ENCODE data around the gene ITGB7.
"Not testable (repeated sequence)": the region's sequence is repeated elsewhere in the genome, so short reads cannot be mapped to it uniquely, and the experiment has no call there.

The ITGB7 gene

DNA sequence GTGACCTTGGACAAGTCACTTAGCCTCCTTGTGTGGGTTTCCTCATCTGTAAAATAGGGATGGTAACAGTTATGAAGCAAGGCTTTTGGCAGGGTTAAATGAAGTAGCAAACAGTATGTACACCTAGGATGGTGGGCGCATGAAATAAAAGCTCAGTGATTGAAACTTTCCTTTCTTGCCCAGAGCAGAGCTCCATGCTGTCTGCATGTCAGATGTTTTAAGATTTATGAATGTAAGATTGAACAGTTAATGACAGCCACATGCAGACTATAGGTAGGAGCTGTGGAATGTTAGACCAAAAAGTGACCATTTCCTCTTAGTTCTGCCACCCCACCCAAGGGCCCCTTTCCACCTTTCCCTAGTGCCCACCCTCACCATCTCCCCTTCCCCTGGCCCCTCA lies 12.1 kb downstream of the ITGB7 start:
- DNase-seq, result no peak

DNA sequence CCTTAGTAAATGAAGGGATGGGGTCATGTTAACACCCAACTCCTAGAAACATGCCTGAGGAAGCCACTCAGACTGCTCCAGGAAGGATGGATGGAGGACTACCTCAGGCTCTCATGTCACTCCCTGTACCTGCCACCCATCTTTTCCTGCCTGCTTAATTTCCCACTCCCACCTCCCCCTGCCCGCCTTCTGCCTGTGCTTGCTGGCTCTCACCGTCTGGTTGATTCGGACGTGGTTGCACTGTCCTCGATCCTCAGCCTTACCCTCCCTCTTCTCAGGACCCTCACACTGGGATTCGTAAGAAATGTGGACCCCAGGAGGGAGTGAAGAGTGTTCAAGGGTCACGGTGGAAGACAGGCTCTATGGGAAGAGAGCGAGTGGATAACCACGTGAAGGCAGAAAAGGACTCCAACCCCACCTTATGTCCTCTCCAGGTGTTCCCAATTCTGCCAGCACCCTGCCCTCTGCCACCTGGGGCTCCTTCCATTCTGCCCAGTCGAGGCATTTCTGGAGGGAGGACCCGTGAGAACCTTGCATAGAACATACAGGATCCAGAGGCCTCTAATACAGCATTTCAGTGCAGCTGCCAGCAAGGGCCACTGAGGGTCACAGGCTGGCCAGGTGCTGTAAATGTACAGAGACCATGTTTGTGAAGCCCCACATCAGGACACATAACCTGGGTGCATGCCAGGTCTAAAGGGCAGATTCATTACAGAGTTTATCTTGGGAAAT lies 12.9 kb downstream of the ITGB7 start:
- no peak for DNase-seq

DNA sequence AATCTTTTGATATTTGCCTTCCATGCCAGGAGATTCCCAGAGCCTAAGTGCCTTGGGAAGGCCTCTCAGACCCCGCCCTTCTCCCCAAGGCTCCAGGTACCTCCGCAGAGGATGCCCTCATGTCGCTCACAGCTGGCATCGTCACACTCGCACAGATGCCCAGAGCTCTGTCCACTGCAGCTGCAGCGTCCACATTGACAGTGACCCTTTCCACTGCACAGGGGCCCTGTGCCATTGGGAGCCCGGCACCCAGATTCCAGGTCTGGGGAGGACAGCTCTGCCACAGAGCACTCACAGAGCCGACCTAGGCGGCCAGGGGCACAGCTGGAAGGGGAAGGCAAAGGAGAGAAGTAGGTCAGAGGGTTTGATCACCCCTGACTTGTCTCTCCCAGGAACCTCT lies 14.0 kb downstream of the ITGB7 start:
- DNase-seq, result no peak

DNA sequence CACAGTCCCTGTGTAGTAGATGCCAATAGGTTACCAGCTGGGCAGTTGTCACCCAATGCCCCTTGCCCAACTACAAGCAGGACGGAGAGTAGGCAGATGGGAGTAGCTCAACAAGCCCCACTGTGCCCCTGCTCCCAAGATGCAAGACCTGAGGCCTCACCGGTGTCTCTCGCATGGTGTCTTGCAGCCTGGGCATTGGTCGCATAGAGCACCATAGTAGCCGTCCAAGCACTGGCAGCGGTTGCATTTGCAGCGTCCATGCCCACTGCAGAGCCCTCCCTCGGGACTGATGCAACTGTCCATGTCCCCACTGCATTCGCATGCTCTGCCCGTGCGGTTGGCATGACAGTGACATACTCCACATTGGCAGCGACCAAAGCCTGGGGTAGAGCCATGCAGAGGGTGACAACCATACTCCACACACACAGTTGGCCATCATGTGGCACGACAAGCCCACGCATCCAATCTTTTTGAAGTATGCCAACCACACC lies 14.5 kb downstream of the ITGB7 start:
- no peak for DNase-seq

DNA sequence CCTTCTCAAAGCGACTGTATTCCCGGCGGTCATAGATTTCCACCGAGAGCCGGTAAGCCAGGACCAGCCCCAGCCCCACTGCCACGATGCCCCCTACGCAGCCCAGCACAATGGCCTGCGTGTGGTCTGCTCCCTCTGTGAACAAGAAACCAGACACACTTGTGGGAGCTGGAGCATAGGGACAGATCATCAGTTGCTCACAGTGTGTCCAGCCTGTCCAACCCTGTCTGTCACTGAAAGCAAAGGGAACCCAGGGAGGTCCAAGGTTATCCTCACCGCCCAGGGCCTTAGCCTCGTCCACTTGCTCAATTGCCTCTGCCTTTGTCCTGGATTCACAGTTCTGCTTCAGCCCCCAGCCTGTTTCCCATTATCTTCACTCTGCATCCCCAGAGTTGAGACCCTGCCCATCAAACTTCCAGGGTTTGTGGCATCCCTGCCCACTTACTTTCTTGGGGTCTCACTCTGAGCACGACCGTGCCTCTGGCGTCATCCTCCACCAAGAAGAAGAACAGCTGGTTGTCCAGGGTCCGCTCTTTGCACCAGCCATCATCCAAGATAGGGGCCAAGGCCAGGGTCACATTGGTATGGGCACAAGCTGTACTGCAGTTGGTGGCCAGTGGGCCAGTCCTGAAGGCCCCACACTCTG lies 15.0 kb downstream of the ITGB7 start:
- no peak for DNase-seq

DNA sequence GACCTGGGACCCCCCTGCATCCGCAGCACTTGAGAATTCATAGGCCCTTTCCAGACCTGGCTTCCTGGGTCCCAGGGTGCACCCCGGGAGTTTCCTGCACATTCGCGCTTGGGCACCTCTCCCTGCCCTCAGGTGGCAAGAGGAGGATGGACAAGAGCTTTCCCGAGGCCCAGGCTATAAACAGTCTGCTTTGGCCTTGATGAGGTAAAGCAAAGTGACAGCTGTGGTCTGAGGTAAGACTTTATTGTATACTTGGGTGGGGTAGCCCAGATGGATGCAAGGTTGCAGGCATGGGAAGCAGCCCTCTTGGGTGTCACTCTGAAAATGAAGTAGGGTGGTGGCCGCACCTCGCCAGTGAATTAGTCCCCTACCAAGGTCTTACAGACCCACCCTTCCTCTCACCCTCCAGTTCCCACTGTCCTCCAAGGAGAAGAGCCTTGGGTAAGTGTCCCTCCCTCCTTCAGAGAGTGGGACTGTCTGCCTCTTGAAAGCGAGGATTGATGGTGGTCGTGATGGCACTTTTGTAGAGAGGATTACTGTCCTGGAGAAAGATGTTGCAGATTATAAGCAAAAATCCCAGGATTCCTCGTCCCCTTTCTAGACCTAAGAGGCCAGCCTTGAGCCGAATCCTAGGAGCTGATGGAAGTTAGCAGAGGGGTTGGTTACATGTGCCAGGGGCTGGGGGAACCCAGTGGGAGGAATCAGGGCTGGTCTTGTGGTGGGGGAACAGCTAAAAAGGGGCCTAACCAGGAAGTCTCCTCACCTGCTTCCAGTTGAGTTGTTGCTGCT lies 15.8 kb downstream of the ITGB7 start:
- no peak for DNase-seq

DNA sequence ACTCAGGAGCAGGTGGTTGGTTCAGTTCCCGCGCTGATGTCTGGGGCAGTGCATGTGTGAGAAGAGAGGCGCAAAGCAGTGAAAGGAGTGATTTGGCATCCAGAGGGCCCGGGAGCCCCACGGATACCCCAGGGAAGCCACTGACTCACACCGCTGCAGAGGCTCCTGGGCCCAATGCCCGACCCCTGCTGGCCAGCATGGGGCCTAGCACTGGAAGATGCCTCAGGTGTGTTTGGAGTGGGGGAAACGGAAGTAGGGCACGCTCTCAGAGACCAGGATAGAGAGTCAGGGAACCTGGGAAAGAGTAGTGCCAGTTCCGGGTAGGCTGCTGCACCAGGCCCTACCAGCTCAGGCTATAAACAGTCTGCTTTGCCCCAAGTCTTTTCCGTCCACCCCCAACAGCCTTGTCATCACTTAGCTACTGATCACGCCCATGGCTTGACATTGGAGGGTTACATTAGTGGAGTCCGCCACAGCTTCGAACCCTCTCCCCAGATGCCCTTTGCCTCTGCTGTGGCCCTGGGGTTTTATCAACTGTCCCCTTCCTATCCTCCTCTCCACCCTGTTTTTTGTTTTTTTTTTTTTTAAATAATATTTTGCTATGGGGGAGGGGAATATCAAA lies 16.8 kb downstream of the ITGB7 start:
- peak; percentile 29 for DNase-seq

DNA sequence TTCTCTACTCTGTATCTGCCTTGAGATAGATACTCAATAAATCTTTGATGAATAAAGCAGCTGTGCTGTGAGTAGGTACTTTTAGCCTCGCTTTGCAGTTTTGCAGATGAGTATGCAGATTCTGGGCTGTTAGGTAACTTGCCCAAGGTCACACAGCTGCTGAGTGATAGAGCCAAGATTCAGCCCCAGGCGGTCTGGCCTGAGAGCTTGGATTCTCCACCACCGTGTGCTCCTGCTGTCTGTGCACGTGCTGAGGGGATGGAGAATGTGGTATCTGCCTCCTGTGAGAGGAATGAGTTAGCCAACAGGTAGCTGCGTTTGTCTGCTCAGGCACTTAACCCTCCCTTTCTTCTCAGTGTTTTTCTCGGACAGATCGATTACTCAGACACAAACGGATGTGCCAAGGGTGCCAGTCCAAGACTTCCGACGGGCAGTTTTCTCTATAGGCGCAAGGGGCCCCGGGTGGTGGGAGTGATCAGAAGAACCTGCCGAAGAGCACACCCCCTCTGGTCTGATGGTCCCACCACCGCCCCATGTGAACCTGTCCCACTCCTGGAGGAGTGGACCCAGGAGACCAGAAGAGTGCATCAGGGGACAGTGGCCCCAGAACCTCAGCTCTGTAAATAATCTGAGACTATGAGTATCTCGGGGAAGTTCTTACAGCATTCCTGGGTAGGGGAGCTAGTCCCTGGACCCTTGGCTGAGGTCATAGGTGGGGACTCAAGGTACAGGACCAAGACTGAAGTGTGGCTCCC lies 19.7 kb downstream of the ITGB7 start:
- no peak for DNase-seq

DNA sequence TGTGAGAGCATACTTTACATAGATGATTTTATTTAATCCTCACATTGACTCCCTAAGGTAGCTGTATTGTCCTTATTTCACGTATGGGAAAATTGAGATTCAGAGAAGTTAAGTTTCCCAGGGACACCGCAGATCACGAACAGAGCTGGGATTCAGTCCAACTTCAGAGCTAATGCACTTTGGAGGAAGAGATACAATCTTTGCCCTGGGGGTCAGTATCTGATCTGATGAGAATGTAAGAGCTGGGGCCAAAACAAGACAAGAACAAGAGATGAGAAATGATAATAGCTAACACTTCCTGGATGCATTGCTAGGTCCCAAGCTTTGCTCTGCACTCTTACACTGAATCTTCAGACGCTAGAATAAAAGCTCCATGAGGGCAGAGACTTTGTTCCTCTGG lies 20.3 kb downstream of the ITGB7 start:
- DNase-seq, result no peak

DNA sequence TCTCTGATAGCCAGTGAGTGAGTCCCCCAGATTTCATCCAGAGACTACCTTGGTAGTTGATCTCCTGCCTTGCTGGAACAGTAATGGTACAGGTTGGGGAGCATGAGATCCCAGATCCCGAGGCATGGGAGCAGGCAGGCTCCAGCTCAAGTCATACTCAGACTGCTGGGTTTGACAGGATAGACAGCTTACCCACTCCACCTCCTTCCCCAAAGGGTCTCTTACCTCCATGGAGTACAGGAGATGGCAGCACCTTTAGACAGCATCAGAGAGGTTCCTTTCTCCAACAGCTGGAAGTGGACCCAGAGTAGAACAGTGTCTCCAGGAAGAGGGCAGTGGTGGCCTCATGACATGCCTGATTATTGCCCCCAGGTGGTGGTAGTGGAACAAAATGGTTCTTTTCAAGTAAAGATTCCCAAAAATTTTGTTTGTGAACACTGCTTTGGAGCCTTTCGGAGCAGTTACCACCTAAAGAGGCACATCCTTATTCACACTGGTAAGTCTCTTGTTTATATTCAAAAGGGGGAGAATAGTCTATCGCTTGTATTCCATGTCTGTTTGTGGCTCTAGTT lies 21.4 kb downstream of the ITGB7 start:
- DNase-seq, result no peak

DNA sequence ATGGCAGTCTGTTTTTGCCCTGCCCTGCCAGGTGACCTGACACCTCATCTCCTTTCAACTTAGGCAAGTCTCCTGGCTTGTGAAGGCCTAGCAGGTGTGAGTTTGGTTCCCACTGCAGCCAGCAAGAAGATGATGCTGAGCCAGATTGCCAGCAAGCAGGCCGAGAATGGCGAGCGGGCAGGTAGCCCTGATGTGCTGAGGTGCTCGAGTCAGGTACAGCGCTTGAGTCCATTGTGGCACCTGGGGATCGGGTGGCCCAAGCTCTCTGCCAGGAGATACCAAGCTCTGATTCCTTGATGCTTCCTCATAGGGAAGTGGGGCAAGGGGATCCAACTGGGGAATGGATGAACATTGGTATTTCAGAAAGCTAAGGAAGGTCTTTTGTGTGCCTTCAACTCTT lies 22.2 kb downstream of the ITGB7 start:
- no peak for DNase-seq

DNA sequence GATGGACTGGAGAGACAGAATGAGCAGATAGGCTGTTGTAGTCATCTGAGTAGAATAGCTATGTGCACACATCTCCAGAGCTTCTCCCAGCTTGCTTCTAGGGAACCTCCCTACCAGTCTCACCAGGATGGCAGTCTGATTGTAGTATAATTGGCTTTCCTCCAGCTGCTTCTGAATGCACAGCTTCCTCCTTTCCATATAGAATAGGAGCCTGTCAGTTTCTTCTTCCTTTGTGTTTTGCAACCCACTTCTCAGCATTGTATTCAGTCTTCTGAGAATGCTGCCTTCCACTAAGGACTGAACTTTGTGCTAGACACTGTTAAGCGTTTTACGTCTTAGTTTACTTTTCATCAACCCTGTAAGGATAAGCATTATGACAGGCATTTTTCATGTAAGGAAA lies 24.1 kb downstream of the ITGB7 start:
- no peak for DNase-seq

DNA sequence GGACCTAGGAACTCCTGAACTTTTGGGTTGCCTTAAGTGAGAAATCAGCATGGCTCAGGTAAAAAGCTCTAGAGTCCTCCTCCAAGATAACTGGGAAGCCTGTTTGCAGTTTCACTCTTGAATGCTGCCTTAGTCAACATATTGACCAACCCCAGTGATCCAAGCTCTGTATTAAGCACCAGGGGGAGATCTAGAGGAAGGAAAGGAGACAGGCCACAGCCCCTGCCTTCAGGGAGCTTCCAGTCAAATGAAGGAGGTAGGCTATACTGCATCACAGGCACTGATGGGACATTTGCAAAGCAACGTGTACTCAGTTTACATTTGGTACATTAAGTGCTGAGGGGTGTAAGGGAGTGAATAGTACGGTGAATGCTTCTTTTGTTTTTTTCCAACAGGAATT lies 25.1 kb downstream of the ITGB7 start:
- DNase-seq, result no peak

DNA sequence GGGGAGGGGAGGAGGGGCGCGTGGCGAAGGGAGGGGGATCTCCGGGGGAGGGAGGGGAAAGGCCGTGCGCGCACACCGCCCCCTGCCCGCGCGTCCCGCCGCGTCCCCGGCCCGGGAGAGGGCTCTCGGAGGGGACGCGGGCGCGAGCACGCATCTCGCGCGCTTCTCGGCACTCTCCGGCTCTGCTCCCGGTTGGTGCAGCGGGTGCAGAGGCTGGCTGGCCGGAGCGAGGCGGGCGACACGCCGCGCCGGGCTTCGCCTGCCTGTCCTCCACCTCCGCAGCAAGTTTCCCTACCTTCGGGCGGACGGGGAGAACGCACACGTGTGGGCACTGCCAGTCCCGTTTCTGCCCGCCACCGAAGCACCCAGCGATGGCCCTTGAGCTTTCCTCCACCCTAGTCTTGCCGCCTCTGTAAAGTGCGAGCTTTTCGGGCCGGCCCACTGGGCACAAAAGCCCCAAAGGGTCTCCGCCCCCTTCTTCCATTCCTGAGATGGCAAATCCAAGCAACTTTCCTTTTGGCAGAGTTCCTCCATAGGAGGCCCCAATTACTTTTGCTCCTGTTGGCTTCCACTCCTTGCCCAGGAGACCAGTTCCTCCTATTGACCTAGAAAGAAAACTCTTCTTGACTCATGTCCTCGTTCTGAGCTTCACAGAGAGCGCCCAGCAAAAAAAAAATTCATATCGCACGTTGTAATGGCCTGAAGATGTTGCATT lies 26.0 kb downstream of the ITGB7 start:
- DNase-seq, result peak; percentile 60

DNA sequence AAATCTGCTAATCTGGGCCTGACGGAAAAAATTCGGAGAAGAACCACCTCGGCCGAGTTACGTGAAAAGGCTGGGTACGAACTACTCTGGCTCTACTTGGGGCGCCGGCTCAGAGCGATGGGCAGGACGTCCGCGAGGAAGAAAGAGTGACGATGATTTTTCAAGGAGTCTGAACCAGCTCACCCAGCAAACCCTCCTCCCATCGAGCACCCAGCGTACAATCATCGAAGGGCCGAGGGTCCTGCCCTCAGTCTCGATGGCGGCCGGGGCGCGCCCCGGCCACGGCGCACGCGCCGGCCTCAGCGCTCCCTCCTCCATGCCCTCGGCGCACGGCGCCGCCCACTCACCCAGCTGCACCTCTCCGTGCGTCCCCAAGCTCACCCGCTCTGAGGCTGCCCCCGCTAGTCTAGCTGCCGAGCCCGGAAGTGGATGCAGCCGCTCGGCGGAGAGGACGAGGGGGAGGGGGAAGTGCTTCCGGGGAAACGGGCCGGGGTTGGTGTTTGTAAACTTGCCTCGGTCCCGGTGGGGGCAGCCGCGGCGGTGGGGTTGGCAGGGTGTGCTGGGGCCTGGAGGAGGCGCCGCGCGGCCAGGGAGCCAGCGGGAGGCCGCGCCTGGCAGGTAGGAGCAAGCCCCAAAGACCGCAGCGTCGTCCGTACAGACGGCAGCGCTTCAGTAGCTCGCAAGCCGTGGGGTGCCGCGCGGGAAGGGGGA lies 26.7 kb downstream of the ITGB7 start, which contains the start of the genes CSAD and ZNF740:
Gene CSAD (minus strand): TSS at position 706 of the 711 bp plus-strand sequence. CDS start 7,455 bp downstream, outside the sequence.
Gene ZNF740 (plus strand): TSS at position 503 of the 711 bp plus-strand sequence. CDS start 1,262 bp downstream, outside the sequence.
- DNase-seq, result peak; percentile 94

DNA sequence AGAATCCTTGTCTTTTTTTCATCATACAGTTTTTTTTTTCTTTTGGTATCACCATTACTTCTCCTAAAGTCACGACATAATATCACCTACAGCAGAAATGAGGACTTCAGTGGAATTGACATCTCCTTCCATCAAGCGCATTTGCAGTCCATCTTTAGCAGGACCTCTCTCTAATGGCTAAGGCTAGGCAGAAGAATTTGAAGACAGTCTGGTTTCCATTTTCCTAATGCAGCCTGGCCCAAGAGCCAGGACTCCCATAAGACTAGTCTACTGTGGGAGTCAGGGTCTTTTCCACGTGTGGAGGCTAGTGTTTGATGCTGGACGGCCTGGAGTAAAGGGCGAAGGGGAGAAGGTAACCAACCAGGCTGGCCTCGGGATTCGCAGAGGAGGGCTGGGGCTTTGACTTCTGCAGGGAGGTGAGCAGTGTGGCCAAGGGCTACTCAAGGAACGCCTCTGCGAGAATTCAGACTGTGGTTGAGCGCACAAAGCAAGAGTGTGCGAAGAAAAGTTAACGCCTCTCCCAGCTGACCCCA lies 27.3 kb downstream of the ITGB7 start:
- no peak for DNase-seq

DNA sequence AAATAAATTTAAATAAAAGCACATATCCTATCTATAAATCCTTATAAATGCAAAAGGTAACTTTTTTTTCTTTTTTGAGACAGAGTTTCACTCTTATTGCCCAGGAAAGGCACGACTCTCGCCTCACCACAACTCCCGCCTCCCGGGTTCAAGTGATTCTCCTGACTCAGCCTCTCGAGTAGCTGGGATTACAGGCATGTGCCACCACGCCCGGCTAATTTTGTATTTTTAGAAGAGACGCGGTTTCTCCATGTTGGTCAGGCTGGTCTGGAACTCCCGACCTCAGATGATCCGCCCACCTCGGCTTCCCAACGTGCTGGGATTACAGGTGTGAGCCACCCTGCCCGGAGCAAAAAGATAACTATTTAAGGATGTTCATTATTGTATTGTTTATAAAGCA lies 28.2 kb downstream of the ITGB7 start:
- DNase-seq, result not testable (repeated sequence)

DNA sequence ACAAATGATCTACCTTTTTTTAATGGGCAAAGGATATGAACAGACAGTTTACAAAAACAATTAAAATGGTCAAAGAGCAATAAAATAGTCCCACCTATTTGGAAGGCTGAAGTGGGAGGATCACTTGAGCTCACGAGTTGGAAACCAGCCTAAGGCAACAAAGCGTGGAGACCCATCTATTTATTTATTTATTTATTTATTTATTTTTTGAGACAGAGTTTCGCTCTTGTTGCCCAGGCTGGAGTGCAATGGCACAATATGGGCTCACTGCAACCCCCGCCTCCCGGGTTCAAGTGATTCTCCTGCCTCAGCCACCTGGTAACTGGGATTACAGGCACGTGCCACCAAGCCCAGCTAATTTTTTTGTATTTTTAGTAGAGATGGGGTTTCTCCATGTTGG lies 29.6 kb downstream of the ITGB7 start:
- not testable (repeated sequence) for DNase-seq

DNA sequence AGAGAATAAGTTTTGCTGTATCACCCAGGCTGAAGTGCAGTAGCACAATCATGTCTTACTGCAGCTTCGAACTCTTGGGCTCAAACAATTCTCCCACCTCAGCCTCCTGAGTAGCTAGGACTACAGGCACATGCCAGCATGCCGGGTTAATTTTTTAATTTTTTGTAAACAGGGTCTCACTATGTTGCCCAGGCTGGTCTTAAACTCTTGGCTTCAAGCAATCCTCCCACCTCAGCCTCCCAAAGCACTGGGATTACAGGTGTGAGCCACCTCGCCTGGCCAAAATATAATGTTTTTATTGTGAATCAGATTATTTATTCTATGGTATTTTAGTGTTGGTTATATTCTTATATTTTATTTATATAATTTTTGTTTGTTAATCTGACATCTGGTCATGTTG lies 30.3 kb downstream of the ITGB7 start:
- DNase-seq, result no peak

DNA sequence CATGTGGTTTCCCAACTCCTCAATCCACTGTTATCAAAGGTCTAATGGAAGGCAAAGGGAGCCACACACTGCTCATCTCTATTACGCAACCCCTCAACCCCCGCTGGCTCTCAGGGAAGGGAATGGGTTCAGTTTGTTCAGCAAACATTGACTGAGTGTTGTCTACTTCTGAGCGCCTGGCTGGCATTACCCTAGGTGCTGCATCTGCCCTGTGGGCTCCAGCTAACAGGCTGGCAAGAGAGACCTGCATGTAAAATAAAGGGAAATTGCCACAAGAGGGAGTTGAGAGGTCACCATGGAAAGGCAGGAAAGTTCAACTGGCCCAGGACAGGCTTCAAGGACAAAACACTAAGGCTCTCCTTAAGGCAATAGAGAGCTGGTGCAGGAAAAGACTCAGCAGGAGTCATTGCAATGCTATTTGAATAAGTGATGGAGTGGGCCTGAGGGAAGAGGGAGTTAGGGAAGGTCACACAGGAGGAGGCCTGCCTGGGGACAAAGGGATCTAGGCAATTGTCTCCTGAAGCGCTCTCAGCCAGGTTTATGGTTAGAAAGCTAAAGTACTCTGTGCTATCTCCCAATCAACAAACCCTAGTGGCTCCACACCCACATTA lies 32.1 kb downstream of the ITGB7 start:
- no peak for DNase-seq
